ENCODE data around the gene TNFRSF4.

The TNFRSF4 gene

DNA sequence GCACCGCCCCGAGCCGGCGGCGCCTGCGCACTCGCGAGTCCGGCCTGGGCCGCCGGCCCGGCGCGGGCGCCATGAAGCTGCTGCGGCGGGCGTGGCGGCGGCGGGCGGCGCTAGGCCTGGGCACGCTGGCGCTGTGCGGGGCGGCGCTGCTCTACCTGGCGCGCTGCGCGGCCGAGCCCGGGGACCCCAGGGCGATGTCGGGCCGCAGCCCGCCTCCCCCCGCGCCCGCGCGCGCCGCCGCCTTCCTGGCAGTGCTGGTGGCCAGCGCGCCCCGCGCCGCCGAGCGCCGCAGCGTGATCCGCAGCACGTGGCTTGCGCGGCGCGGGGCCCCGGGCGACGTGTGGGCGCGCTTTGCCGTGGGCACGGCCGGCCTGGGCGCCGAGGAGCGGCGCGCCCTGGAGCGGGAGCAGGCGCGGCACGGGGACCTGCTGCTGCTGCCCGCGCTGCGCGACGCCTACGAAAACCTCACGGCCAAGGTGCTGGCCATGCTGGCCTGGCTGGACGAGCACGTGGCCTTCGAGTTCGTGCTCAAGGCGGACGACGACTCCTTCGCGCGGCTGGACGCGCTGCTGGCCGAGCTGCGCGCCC lies 18.3 kb upstream of the TNFRSF4 start, which contains the start of gene B3GALT6:
TSS of gene B3GALT6 (plus strand) at position 30 of the 588 bp plus-strand sequence. CDS start at position 72, 42 bp downstream.
- DNase-seq: no peak

DNA sequence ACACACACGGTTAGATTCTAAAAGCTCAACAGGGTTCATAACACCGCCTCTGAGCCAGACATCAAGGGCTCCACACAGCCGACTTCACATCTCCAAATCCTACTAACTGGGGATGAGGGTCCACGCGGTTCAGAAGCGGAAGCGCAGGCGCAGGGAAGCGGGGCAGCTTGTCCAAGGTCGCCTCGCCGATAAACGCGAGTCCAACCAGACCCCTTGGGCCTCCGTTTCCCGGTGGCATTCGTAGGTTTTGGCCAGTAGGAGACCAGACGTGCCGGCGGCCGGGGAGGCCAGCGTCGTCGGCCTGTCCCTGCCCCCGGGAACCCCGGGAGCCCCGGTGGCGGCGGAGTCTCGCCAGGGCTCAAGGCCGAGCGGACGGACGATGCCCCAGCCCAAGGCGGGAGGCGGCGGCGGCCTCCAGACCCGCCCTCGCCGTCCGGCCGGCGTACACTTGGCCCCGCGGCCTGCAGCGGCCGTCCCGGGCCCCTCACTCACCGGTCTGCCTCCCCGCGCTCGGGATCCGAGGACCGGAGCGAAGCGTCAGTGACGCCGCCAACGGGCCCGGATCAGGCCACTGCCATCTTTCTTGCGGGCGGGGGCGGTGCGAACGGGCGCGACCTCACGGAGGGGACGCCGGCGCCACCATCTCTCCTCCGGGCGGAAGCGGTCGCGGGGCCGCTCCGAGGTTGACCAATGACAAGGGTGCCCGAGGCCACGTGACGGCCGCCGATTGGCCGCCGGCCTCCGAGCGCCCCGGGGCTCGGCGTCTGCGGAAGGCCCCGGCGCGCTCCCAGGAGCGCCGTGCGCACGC lies 17.7 kb upstream of the TNFRSF4 start, which contains the start of gene SDF4:
TSS of gene SDF4 (minus strand) at position 602 of the 808 bp plus-strand sequence. CDS start 3,229 bp downstream, outside the sequence.
- peak; percentile 92 for DNase-seq

DNA sequence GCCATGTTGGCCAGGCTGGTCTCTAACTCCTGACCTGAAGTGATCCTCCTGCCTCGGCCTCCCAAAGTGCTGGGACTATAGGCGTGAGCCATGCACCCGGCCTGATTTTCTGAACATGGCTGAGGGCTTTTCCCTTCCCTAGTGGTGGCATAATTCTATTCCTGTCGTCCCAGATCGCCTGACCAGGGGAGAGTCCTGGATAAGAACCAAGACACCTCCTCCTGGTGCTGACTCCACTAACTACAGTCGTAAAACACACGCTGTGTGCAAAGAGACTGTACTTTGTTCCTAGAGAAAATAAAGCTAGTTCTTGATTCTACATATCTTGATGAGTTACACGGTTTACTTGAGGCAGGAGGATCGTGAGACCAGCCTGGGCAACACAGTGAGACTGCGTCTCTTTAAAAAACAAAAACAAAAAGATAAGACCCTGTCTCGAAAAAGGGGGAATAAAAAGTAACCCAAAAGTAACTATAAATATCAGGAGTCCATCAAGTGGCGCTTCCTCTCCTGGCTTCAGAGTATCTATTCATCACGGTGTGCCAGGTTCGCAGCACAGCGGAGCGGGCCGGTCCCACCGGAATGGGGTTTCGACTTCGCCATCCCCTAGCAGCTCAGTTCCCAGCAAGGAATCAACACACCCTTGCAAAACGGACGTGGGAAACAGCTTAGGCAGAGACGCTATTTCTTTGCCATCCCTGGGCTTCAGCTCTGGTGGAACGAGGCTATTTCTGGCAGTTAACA lies 16.9 kb upstream of the TNFRSF4 start:
- no peak for DNase-seq

DNA sequence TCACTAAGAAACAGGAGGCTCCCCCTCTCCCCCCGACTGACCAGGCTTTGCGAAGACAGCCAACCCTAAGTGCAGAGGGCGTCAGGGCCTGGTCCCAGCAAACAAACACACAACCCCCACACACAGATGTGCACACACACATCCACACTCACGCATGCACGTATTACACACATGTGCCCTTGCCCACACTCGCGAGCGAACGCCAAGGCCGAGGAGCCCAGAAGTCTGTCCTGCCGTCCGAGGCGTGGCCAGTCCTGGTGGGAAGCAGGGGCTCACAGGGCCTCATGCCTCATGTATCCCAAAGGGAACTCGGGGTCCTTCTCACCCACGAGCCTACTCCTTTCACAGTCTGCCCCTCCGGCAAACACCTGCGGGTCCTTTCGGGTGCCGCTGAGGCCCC lies 15.8 kb upstream of the TNFRSF4 start:
- DNase-seq: no peak

DNA sequence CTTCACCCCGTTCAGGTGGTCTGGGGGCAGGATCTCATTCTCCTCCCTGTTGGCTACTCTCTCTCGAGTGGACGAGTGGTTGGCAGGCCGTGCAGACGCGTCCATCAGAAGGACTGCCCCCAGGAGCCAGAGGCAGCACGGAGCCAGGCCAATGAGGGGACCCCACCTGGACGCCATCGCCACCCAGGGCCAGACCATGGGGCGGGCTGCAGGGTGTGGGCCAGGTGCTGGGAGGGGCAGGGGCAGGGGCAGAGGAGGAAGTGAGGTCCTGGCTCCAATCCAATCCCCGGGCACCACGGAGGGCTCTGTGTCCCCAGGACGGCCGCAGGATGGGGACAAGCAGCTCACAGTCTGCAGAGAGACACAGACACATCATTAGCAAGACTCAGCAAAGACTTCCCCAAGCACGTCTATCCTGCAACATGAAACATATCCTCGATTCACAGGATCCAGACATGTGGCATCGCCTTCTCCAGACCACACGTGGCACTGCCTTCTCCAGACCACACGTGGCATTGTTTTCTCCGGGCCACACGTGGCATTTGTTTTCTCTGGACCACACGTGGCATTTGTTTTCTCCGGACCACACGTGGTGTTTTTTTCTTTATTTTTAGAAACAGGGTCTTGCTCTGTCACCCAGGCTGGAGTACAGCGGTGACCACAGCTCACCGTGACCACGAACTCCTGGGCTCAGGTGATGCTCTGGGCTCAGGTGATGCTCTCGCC lies 14.8 kb upstream of the TNFRSF4 start:
- no peak for DNase-seq

DNA sequence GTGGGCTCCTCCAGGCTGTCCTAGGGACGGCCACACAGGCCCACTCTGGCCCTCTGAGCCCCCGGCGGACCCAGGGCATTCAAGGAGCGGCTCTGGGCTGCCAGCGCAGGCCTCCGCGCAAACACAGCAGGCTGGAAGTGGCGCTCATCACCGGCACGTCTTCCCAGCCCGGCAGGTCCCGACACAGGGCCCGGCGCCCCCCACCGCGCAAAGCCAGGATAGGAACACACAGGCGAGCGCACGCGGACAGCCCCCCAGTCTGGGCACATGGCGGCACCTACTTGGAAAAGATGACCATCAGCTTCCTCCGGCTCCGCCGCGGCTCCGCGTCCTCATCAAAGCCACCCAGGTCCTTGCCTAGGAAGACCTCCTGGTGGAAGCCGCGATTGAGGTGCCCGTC lies 14.2 kb upstream of the TNFRSF4 start:
- no peak for DNase-seq

DNA sequence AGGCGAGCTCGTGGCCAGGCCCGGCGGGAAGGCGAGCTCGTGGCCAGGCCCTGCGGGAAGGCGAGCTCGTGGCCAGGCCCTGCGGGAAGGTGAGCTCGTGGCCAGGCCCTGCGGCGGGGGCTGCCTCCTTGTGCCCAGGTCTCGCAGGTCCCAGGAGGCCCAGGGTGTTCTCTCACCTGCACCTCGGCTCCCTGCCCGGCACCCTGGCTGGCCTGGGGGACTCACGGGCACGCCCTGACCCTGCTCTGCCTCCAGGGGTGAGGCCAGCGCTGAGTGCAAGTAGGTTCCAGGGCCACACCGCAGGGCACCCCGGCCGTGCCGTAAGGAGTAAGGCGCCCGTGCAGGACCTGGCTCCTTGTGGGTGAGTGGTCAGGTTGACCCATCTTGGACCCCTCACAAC lies 13.4 kb upstream of the TNFRSF4 start:
- no peak for DNase-seq

DNA sequence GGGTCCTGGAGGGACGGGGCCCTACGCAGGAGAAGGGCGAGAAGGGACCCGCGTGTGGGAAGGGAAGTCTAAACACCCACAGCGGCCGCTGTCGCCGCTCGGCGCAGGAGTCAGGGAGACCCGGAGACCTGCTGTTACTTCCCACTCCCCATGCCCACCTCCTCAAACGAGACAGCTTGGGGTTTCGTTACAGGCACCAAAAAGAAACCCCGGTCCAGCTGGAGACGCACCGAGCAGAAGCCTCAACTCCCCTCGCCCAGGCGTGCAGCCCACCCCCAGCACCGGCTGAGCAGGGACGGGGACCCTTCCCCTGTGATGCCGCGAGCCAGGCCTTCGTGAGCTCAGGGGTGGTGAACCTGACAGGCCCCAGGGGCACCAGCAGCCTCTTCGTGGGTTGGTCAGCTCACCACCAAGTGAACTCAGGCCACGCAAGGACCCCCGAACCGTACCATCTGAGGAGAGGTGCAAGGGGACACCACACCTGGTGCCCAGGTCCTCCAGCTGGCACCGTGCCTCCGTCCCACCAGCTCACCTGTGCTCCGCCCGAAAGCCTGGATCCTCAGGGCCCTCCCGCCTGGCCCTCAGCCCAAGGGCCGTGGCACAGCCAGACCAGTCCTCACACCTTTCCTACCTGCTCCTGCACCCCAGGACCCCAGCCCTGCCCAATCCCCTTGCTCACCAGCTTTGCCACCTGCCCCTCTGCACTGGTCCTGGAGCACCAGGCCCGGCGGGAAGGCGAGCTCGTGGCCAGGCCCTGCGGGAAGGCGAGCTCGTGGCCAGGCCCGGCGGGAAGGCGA lies 12.8 kb upstream of the TNFRSF4 start:
- no peak for DNase-seq

DNA sequence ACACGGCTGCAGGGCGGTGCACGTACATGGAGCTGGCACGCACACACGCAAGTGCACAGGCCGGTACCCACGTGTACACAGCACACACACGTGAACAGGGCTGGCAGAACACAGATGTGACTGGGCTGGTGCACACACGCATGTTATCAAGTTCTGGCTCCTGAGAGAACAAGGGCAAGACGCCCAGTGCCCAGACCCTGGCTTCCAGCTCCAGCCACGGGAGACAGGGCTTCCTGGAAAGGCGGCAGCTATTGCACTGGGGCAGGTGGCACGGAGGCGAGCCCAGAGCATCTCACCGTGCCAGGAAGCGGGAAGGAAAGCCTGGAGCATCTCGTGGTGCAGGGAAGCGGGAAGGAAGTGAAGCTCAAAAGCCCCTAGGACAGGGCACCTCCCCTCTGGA lies 12.0 kb upstream of the TNFRSF4 start:
- DNase-seq: no peak

DNA sequence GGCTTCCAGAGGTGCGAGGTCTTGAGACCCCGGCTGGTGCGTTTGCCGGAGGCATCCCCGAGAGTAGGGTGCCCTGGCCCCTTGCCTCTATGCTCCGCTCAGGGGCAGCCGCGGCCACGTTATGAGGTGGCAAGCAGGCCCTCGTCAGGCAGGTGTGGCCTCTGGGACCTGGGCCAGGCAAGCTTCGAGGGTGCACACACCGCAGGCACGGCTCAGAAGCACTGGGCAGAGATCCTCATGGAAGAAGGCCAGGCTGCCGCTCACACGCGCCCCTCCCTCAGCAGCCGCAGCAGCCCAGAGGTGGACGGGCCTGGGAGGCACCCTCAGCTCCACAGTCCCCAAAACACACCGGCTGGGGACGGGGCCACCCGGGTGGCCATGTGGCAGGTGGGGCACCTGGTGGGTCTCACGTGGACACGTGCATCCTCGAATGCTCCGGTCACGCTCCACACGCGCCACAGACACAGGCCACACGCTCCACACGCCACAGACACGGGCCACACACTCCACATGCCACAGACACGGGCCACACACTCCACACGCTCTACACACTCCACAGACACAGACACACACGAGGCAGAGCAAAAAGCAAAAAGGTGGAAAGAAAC lies 11.4 kb upstream of the TNFRSF4 start:
- DNase-seq: no peak

DNA sequence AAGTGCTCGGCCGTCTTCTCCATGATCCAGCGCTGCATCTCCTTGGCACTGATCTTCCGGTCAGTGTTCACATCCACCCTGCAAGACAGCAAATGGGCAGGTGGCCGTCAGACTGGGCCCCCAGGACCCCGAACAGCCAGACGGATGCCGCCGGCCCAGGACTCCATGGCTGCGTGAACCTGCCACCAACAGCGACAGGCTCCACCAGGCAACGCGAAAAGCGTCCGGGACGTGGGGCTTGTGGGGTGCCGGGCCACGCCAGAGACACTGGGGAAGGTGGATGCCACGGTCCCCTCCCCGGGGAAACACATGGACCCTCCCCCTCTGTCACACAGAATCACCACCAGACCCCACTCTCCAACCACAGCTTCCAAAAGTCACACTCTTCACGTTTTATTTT lies 9.9 kb upstream of the TNFRSF4 start:
- no peak for DNase-seq

DNA sequence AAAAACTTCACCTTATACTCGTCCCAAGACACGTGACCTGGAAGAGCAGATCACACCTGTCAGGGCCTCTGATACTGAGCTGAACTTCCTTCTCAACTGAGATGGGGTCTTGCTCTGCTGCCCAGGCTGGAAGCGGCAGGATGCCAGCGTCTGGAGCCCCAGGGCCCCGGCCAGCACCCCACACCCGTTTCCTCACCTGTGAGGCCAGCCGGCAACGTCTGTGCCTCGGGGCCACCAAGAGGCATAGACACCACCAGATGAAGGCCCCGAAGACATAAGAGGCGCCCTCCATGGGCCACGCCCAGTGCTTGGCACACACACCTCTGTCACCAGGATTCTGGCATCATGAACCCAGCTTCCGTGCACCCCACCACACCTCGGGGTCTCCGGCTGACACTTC lies 9.4 kb upstream of the TNFRSF4 start:
- DNase-seq: no peak

DNA sequence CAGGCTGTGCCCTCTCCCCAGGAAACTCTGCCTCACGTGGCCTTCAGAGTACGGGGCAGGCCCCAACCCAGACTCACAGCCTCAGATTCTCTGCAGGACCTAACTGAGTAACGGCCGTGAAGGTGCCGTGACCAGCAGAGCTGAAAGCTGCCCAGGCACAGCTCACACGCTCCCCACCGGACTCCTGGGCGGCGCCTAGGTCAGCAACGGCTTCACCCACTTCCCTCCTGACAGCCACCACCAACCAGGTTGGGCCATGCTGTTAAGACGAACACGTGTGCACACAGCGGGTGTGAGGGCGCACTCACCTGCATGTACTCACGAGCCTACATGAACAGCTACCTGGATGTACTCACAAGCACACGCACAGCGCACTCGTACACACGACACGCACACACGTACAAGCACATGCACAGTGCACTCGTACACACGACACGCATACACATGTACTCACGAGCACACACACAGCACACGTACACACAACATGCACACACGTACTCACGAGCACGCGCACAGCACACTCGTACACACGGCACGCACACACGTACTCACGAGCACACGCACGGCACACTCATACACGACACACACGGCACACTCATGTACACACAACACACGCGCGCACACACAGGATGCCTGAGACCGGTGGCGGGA lies 8.7 kb upstream of the TNFRSF4 start:
- no peak for DNase-seq

DNA sequence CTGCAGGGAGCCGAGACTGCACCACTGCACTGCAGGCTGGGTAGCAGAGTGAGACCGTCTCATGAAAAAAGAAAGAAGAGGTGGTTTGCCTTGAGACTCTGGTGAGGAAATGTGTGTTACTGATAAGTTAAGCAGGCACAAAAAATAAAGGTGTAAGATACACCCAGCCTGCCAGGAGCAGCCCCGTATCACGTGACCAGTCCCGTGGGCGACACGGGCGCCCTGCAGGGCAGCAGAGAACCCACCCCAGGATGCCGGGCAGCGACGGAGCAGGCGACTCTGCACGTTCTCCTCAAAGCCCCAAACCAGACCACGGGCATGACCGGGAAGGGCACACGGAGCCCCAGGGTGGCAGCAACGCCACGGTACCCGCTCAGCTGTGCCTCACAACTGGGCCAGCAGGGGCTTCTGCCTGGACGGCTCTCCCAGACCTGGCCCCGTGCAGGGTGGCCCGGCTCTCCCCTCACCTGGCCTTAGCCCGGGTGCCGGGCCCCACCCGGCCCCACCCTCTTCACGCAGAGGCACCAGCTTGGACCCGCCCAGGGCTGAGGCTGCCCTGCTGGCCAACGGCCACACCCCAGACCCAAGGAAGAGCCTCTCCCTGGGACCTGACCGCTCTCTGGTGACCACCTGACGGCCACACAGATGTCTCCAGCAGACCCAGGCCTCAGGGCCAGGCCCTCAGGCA lies 8.1 kb upstream of the TNFRSF4 start:
- DNase-seq: no peak

DNA sequence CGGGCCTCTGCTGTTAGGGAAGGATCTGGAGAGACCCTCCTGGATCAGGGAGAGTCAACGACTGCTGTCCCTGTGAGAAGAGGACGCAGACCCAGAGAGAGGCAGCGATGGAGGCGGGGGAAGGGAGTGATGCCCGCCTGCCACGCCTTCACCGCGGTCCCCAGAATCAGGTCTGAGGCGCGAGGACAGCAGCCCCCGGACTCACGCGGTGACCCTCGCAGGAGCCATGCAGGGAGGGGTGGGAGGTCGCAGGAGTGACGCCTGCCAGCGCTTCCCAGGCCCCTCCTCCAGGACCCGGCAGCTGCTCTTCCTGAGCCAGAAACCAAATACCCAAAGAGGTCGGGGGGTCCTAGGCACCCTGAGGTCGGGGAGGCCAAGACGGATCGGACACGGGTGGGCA lies 6.2 kb upstream of the TNFRSF4 start:
- no peak for DNase-seq

DNA sequence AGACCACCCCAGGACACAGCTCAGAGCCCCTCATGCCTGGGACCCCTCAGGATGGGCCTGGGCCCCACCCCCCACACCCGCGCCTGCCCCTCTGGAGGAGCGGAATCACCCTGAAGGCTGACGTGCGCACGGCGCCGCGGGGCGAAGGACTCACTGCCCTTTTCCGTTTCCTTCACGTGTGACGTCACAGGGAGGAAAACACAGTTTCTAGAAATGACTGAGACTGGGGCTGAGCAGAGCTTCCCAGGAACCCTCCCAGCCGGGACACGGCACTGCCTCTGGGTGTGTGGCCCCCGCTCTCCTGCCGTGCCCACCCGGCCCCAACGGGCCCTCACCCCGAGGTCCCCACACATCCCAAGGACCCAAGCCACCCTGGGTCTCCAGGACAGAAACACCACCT lies 5.4 kb upstream of the TNFRSF4 start:
- no peak for DNase-seq

DNA sequence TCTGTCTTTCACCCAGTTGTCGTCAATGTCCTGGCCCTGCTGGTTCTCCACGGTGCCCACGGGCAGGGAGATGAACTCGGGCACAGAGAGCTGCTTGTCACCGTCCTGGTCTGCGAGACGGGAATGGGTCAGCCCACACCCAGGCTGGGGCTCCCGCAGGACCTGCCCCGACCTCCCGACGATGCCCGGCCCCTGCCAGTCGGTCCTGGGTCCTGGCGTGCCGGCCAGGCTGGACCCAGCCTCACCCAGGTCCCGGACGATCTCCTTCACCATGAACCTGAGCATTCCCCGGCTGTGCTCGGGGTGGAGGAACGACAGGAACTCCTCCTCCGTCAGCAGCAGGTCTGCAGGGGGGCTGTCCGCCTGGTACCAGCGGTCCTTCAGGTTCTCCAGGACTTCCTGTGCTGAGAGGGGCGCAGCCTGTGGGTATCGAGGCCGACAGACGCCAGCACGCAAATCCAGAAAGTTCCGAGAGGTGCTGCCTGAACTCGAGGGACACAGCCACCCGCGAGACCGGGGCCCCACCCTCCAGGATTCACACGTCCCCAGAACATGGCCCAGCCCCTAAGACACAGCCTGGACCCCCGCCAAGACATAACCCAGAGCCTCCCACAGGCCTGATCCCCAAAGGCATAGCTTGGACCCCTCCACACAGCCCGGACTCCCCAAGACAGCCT lies 4.7 kb upstream of the TNFRSF4 start:
- no peak for DNase-seq

DNA sequence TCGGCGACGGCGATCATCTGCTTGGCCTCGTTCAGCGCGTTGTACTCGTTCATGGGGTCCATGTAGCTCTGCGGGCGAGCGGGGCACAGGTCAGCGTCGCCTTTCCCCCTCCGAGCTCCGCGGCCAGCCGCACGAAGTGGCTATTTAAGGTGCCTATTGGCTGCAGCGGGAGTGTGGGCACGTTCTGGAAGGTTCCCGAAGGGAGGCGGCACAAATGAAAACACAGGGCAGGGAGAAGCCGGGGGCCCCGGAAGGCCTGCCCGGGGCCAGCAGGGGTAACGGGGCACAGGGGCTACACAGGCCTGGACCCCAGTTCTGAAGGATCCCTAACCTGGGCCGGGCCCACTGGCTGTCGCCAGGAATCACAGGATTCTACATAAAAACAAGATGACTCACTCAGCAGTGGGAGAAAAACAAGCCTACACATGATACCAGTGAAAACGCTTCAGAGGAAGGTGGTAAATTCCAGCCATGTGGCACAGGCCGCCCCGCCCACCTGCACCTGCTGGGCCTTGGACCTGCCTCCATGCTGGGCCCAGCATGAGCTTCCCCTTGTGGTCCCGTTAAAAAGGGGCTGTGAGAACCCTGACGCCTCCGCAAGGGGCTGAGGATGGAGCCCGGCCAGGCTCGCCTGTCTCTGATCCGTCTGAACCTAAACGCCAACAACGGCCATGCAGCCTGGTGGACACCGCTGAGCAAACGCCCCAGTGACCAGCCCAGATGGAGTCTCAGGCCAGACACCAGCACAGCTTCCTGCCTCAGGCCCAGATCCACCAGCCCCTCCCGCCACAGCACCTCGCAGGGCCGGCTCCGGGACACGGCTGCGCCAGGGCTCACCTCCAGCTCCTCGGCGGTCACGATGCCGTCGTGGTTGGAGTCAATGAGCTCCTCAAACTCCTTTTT lies 3.9 kb upstream of the TNFRSF4 start:
- no peak for DNase-seq

Measured in NCI-H2227 treated with DMSO at 0.1 percent for 48 hours (cell line).